ENCODE measurements around the gene RCAN3. TPM values are rescaled to one million over a fixed set of nuclear protein-coding genes. Genes with fewer than 3 reads are reported as not detected.
A peak's percentile ranks its signal among the peaks of the same experiment; 100 is the strongest.

The RCAN3 gene
- total and polyA plus RNA-seq, 2 of the 13 experiments (the other 11 are each of a cell fraction or from before 2014, with no cell fraction given) = 12.2 to 13.3 TPM

DNA sequence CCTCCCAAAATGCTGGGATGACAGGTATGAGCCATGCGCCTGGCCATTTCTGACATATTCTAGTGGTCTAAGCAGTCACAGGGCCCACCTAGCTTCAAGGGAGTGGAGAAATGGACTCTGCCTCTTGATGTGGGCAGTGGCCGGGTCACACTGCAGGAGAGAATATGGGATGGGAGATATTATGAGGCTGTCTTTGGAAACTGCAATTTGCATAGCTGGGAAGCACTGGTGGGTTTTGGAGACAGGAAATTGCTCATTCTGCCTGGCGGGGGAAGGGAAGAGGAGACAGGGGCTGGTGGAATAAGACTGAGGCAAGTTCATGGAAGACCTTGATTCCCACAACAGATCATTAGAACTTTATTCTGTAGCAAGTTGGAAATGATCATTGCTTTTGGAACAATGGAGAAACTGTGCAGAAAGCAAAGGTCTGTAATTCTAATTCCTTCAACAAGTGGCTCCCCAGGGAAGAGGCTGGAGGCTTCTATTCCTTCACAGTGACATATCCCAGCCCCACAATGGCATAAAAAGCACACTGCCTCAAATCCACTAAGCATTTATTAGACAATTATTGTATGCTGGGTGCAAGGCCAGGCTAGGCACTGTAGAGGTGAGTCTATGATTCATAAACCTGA lies 63.7 kb downstream of the RCAN3 start:
- no peak overlapping the region for H3K4me2 ChIP-seq (ENCODE audit: low read depth, low read length)
- intact Hi-C loops (cut with micrococcal nuclease; ENCODE audit: unreplicated experiment) (no loop called here), in situ Hi-C loops (cut with HindIII; ENCODE audit: extremely low pct_ligation_motif_present, low pct_unique_long_range_greater_than_20kb) (no loop called here)
- no peaks in the 10 kb centered on the region for H3K9me3 ChIP-seq (ENCODE audit: low read length)
- TF ChIP-seq ZNF335 (CRISPR knock-in tag; IDR thresholded peaks at IDR 0.05) = no peak
- TF ChIP-seq EED (CRISPR knock-in tag; IDR thresholded peaks at IDR 0.05) = no peak
- TF ChIP-seq ZNF530 (CRISPR knock-in tag; IDR thresholded peaks at IDR 0.05; ENCODE audit: low read depth) = no peak
- no peak for TF ChIP-seq KLF9 (CRISPR knock-in tag; IDR thresholded peaks at IDR 0.05; ENCODE audit: low read depth)
- TF ChIP-seq RBM22 (optimal IDR thresholded peaks at IDR 0.05; ENCODE audit: low read length) = no peak
- TF ChIP-seq, protein P1, sequence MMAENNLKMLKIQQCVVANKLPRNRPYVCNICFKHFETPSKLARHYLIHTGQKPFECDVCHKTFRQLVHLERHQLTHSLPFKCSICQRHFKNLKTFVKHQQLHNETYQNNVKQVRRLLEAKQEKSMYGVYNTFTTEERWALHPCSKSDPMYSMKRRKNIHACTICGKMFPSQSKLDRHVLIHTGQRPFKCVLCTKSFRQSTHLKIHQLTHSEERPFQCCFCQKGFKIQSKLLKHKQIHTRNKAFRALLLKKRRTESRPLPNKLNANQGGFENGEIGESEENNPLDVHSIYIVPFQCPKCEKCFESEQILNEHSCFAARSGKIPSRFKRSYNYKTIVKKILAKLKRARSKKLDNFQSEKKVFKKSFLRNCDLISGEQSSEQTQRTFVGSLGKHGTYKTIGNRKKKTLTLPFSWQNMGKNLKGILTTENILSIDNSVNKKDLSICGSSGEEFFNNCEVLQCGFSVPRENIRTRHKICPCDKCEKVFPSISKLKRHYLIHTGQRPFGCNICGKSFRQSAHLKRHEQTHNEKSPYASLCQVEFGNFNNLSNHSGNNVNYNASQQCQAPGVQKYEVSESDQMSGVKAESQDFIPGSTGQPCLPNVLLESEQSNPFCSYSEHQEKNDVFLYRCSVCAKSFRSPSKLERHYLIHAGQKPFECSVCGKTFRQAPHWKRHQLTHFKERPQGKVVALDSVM (CRISPR knock-in tag; IDR thresholded peaks at IDR 0.05) = no peak; the same call in 1 of the 2 replicates
- no peak for TF ChIP-seq TMF1 (CRISPR knock-in tag; IDR thresholded peaks at IDR 0.05; ENCODE audit: low read depth)
- TF ChIP-seq TBL1XR1 (IDR thresholded peaks at IDR 0.05; ENCODE audit: borderline replicate concordance, low read length, partially characterized antibody) = no peak
- no peak for TF ChIP-seq NFATC3 (CRISPR knock-in tag; IDR thresholded peaks at IDR 0.05)
- TF ChIP-seq, protein P2, sequence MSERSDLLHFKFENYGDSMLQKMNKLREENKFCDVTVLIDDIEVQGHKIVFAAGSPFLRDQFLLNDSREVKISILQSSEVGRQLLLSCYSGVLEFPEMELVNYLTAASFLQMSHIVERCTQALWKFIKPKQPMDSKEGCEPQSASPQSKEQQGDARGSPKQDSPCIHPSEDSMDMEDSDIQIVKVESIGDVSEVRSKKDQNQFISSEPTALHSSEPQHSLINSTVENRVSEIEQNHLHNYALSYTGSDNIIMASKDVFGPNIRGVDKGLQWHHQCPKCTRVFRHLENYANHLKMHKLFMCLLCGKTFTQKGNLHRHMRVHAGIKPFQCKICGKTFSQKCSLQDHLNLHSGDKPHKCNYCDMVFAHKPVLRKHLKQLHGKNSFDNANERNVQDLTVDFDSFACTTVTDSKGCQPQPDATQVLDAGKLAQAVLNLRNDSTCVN (CRISPR knock-in tag; IDR thresholded peaks at IDR 0.05; ENCODE audit: borderline replicate concordance) = no peak
- TF ChIP-seq HDAC2 (CRISPR knock-in tag; IDR thresholded peaks at IDR 0.05) = no peak
- no peak for TF ChIP-seq TBX2 (CRISPR knock-in tag; IDR thresholded peaks at IDR 0.05; ENCODE audit: borderline replicate concordance)
- TF ChIP-seq KDM5B (CRISPR knock-in tag; IDR thresholded peaks at IDR 0.05; ENCODE audit: borderline replicate concordance) = no peak
- no peak for TF ChIP-seq MAFK (conservative IDR thresholded peaks at IDR 0.05 in 1 of 2, IDR thresholded peaks at IDR 0.05 in 1 of 2; ENCODE audit: low read length in 2 of 2)
- no peak for TF ChIP-seq ZNF468 (CRISPR knock-in tag; IDR thresholded peaks at IDR 0.05)
- TF ChIP-seq, protein P3, sequence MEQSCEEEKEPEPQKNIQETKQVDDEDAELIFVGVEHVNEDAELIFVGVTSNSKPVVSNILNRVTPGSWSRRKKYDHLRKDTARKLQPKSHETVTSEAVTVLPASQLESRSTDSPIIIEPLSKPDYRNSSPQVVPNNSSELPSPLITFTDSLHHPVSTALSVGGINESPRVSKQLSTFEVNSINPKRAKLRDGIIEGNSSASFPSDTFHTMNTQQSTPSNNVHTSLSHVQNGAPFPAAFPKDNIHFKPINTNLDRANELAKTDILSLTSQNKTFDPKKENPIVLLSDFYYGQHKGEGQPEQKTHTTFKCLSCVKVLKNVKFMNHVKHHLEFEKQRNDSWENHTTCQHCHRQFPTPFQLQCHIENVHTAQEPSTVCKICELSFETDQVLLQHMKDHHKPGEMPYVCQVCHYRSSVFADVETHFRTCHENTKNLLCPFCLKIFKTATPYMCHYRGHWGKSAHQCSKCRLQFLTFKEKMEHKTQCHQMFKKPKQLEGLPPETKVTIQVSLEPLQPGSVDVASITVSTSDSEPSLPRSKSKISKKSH (CRISPR knock-in tag; IDR thresholded peaks at IDR 0.05; ENCODE audit: borderline replicate concordance) = no peak
- TF ChIP-seq ZNF567 (CRISPR knock-in tag; IDR thresholded peaks at IDR 0.05; ENCODE audit: borderline replicate concordance) = no peak
- no peak for TF ChIP-seq NR2F2 (IDR thresholded peaks at IDR 0.05; ENCODE audit: borderline replicate concordance, low read depth)
- no peak overlapping the region for H3K9ac ChIP-seq (ENCODE audit: insufficient read depth, low read depth, low read length)
- H3K36me3 ChIP-seq (replicated peaks in 1 of 2; ENCODE audit: control insufficient read depth in 1 of 2, insufficient read depth in 2 of 2, low read length in 2 of 2) = no peaks in the 10 kb centered on the region; a peak in 1 of 5 replicates
- no peak overlapping the region for H2AFZ ChIP-seq (ENCODE audit: low read length)
- H3K27ac ChIP-seq (ENCODE audit: extremely low read length, insufficient read depth, low read length) = peak overlapping the region; percentile 2
- WGBS (ENCODE audit: low lambda C conversion rate) = 85% methylated on average over 3 of the region's 3 CpGs
- ChIA-PET POLR2A (interaction anchor here (1.0 kb wide), 1 partner anchor 8 kb away, joined by 3 read pairs; no protein-coding TSS in a partner anchor), CTCF (ENCODE audit: low intra/inter-chr PET ratio, low total read pairs) (interaction anchor here (2.0 kb wide), 1 partner anchor 21 kb away, joined by 5 read pairs; no protein-coding TSS in a partner anchor)
- no peaks in the 10 kb centered on the region for H3K79me2 ChIP-seq (ENCODE audit: insufficient read depth, low read length)
- BruUV-seq (replicated peaks) = no TSS peak
- no peak for DNase-seq (ENCODE audit: low spot score)
- no peak for ATAC-seq
- no peaks in the 10 kb centered on the region for H3K27me3 ChIP-seq (ENCODE audit: control insufficient read depth in 1 of 2, insufficient read depth in 2 of 2, low read length in 2 of 2)
- FAIRE-seq = no peak
- peaks cover 73% of the 10 kb centered on the region for H3K4me1 ChIP-seq (ENCODE audit: insufficient read depth, low read length)
- H4K20me1 ChIP-seq (ENCODE audit: insufficient read depth, low read length) = no peaks in the 10 kb centered on the region
- no peak overlapping the region for H3K4me3 ChIP-seq (replicated peaks in 1 of 3; ENCODE audit: insufficient read depth in 1 of 3, low read depth in 2 of 3, low read length in 3 of 3)

Data from HepG2 (cell line).